GM19324 (cell line): ENCODE measurements around the gene PRCP.

ENCODE experiments used
- ATAC-seq: cut with Tn5 transposase; IDR thresholded peaks from one replicate; pipeline ENCODE4 v1.9.1; 2021; ENCODE audit warnings: mild to moderate bottlenecking, moderate library complexity; ENCODE audit not compliant: unreplicated experiment, low FRiP score

PRCP gene

GRCh38 chr11:82908311-82908710, 8.1 kb upstream of the PRCP start:
- ATAC-seq = no peak

GRCh38 chr11:82907371-82907770, 7.1 kb upstream of the PRCP start:
- ATAC-seq = no peak

GRCh38 chr11:82906931-82907330, 6.7 kb upstream of the PRCP start:
- ATAC-seq = no peak

- no peak for ATAC-seq
Measured at GRCh38 chr11:82906236-82906635, 6.0 kb upstream of the PRCP start.

- ATAC-seq = no peak
Measured at GRCh38 chr11:82903843-82904586, 3.8 kb upstream of the PRCP start.

GRCh38 chr11:82902880-82903279, 2.6 kb upstream of the PRCP start:
- ATAC-seq = no peak

- no peak for ATAC-seq
Measured at GRCh38 chr11:82901922-82902485, 1.8 kb upstream of the PRCP start.

GRCh38 chr11:82901165-82901921, 1.1 kb upstream of the PRCP start, which contains the start of gene DDIAS:
TSS of gene DDIAS (plus strand) at chr11:82901736. CDS start at chr11:82914739, 13,003 bp downstream.
- ATAC-seq = peak; percentile 78

- ATAC-seq = no peak
Measured at GRCh38 chr11:82899957-82900276, 313 bp downstream of the PRCP start.

- no peak for ATAC-seq
Measured at GRCh38 chr11:82899186-82899820, 927 bp downstream of the PRCP start.

GRCh38 chr11:82898241-82898640, 2.0 kb downstream of the PRCP start:
- no peak for ATAC-seq

GRCh38 chr11:82896183-82896582, 4.0 kb downstream of the PRCP start:
- ATAC-seq = no peak

- peak; percentile 31 for ATAC-seq
Measured at GRCh38 chr11:82895437-82896091, 4.7 kb downstream of the PRCP start.

- ATAC-seq = no peak
Measured at GRCh38 chr11:82892611-82893169, 7.5 kb downstream of the PRCP start.

- ATAC-seq = no peak
Measured at GRCh38 chr11:82890936-82891335, 9.3 kb downstream of the PRCP start.

- no peak for ATAC-seq
Measured at GRCh38 chr11:82890002-82890341, 10.3 kb downstream of the PRCP start.

- no peak for ATAC-seq
Measured at GRCh38 chr11:82889133-82890001, 10.9 kb downstream of the PRCP start.

GRCh38 chr11:82883853-82884252, 16.4 kb downstream of the PRCP start:
- ATAC-seq = no peak

GRCh38 chr11:82874646-82875523, 25.3 kb downstream of the PRCP start:
- ATAC-seq = no peak
